GM13977 (cell line): Measurements from ENCODE around the gene TRIM65.

Experiments used
- DNase-seq: peaks from one replicate; pipeline ENCODE4 v3.0.0; 2012; ENCODE audit warnings: low spot score
- in situ Hi-C: fragments of 300-500 bp; cut with MboI; formaldehyde crosslinking; loops from one replicate; pipeline ENCODE4 v1.12.0; 2022; ENCODE audit warnings: low sequenced_read_pairs, low pct_unique_long_range_greater_than_20kb, mixed read lengths, inconsistent platforms; ENCODE audit not compliant: unreplicated experiment
- TF ChIP-seq, protein P1 (sequence below): IDR thresholded peaks from 2 replicates; pipeline ENCODE4 v1.5.1; 2012; ENCODE audit warnings: mild to moderate bottlenecking, control low read depth; ENCODE audit not compliant: insufficient read depth; ENCODE audit errors: extremely low read depth, missing control alignments

Gene TRIM65

GRCh38 chr17:75896415-75897159, at the start of gene TRIM65:
TRIM65 (minus strand) TSS chr17:75896951; CDS start chr17:75896937, 14 bp downstream.
- peak; percentile 96 for DNase-seq

GRCh38 chr17:75945211-75945610, 48.5 kb upstream of the TRIM65 start:
- TF ChIP-seq, protein P1, sequence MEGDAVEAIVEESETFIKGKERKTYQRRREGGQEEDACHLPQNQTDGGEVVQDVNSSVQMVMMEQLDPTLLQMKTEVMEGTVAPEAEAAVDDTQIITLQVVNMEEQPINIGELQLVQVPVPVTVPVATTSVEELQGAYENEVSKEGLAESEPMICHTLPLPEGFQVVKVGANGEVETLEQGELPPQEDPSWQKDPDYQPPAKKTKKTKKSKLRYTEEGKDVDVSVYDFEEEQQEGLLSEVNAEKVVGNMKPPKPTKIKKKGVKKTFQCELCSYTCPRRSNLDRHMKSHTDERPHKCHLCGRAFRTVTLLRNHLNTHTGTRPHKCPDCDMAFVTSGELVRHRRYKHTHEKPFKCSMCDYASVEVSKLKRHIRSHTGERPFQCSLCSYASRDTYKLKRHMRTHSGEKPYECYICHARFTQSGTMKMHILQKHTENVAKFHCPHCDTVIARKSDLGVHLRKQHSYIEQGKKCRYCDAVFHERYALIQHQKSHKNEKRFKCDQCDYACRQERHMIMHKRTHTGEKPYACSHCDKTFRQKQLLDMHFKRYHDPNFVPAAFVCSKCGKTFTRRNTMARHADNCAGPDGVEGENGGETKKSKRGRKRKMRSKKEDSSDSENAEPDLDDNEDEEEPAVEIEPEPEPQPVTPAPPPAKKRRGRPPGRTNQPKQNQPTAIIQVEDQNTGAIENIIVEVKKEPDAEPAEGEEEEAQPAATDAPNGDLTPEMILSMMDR: no peak
- DNase-seq: no peak
- in situ Hi-C loops: no loop called here

More at GRCh38 chr17:75896415-75897159, at the start of gene TRIM65:
- in situ Hi-C loops: no loop called here
- TF ChIP-seq, protein P1: peak; percentile 68

DNA sequence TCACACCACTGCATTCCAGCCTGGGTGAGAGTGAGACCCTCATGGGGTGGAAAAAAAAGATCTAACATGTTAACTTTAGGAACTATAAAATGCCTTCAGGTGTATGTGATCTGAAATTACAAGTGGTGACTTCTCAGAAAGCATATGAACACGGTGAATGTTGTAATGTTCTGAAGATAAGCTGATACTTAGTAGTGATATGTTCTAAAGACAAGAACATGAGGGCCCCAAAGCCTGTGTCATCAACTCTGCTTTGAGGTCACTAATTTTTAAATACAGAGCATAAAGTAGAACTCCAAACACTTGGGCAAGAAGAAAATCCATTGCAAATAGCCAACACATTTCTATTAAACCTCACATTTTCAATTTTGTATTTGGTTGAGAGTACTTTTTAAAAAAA, 46.7 kb upstream of the TRIM65 start:
- in situ Hi-C loops: no loop called here
- no peak for DNase-seq

DNA sequence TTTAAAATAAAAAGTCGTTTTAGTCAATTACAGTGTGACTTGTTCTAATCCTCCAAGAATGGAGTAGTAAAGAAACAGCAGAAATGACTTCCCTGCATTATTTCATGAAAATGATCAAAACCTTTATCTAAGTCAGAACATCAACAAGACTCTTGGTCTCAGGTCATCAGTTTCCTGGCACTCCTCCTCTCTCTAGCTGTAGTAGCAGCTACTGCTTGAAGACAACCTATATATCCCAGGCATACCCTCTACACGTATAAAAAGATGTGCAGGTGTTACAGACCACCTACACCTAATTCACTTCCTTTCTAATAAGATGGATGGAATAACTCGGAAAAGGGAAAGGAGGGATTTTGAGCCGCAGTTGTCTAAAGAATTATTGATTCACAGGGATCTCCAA, 45.7 kb upstream of the TRIM65 start:
- no peak for DNase-seq
- TF ChIP-seq, protein P1: no peak
- in situ Hi-C loops: no loop called here

More for the DNA sequence above, 46.7 kb upstream of the TRIM65 start:
- TF ChIP-seq, protein P1: no peak

DNA sequence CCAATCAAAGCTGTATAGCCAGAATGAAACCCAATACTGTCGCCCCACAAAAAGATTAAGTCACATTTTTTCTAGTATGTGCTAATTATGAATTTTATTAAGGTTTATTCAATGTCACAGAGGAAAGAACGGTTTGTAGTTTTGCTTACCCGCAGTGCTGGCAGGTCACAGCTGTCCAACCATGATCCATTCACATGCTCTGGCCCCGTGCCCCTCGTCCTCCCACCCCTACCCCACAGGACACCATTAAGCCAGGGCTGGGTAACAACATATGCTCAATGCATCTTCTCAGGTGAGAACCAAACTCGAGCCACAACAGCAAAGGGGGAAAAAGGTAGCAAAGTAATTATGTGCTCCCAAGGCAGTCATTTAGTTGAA, 44.7 kb upstream of the TRIM65 start:
- no peak for DNase-seq
- TF ChIP-seq, protein P1: no peak
- in situ Hi-C loops: no loop called here

- in situ Hi-C loops: no loop called here
- peak; percentile 98 for DNase-seq
- TF ChIP-seq, protein P1: peak; percentile 9
These were observed 44.1 kb upstream of the TRIM65 start, which contains the start of gene FBF1 for GRCh38 chr17:75940727-75941441. FBF1 (minus strand) TSS chr17:75941042; CDS start chr17:75938149, 2,893 bp downstream.
